MM.1S (cell line): ENCODE results near the gene CTSA.

Experiments used
- DNase-seq: peaks from one replicate; pipeline ENCODE4 v3.0.0-alpha.2; 2015
- H2AFZ ChIP-seq: fragments of 300-600 bp; sonication (generic); 2 replicates; pipeline ENCODE4 v1.6.0; 2016; ENCODE audit warnings: antibody characterized with exemption, low read length
- H3F3A ChIP-seq: fragments of 300-600 bp; sonication (generic); 2 replicates; pipeline ENCODE4 v1.6.1; 2016; ENCODE audit warnings: mild to moderate bottlenecking, antibody characterized with exemption, low read length, moderate library complexity, mixed read lengths; ENCODE audit not compliant: insufficient read depth
- H3K27ac ChIP-seq: fragments of 300-600 bp; sonication (generic); 2 replicates; pipeline ENCODE4 v1.5.1; 2016; ENCODE audit warnings: mild to moderate bottlenecking, low read length
- H3K27me3 ChIP-seq: fragments of 300-600 bp; sonication (generic); replicated peaks from 2 replicates; pipeline ENCODE4 v1.6.0; 2016; ENCODE audit warnings: low read length; ENCODE audit not compliant: insufficient read depth
- H3K36me3 ChIP-seq: fragments of 300-600 bp; sonication (generic); replicated peaks from 2 replicates; pipeline ENCODE4 v1.6.1; 2016; ENCODE audit warnings: mild to moderate bottlenecking, low read length, mixed read lengths; ENCODE audit not compliant: insufficient read depth
- H3K4me1 ChIP-seq: fragments of 300-600 bp; sonication (generic); 2 replicates; pipeline ENCODE4 v1.6.1; 2016; ENCODE audit warnings: low read length, mixed read lengths
- H3K4me2 ChIP-seq: fragments of 300-600 bp; sonication (generic); 2 replicates; pipeline ENCODE4 v1.6.0; 2016; ENCODE audit warnings: low read depth, low read length
- H3K4me3 ChIP-seq: fragments of 300-600 bp; sonication (generic); 2 replicates; pipeline ENCODE4 v1.5.1; 2016; ENCODE audit warnings: low read length, mixed read lengths
- H3K79me2 ChIP-seq: fragments of 300-600 bp; sonication (generic); 2 replicates; pipeline ENCODE4 v1.6.1; 2016; ENCODE audit warnings: mixed run types, low read length, mixed read lengths
- H3K9ac ChIP-seq: fragments of 300-600 bp; sonication (generic); 2 replicates; pipeline ENCODE4 v1.6.1; 2016; ENCODE audit warnings: low read length, mixed read lengths
- H3K9me2 ChIP-seq: fragments of 300-600 bp; sonication (generic); replicated peaks from 2 replicates; pipeline ENCODE4 v1.6.1; 2016; ENCODE audit warnings: mild to moderate bottlenecking, low read length, mixed read lengths; ENCODE audit not compliant: insufficient read depth
- H3K9me3 ChIP-seq: fragments of 300-600 bp; sonication (generic); replicated peaks from 2 replicates; pipeline ENCODE4 v1.6.1; 2016; ENCODE audit warnings: mild to moderate bottlenecking, low read length, mixed read lengths; ENCODE audit not compliant: insufficient read depth
- H4K20me1 ChIP-seq: fragments of 300-600 bp; sonication (generic); 2 replicates; pipeline ENCODE4 v1.6.1; 2016; ENCODE audit warnings: mild to moderate bottlenecking, low read length, moderate library complexity, mixed read lengths; ENCODE audit not compliant: insufficient read depth
- EZH2 ChIP-seq: fragments of 300-600 bp; sonication (generic); optimal IDR thresholded peaks from 2 replicates; pipeline ENCODE3; 2017; ENCODE audit warnings: low read depth, mild to moderate bottlenecking, antibody characterized with exemption, low read length, mixed read lengths
- EZH2phosphoT487 ChIP-seq: fragments of 300-600 bp; sonication (generic); IDR thresholded peaks from 2 replicates; pipeline ENCODE4 v1.6.1; 2018; ENCODE audit warnings: antibody characterized with exemption, low read length
- TF ChIP-seq, protein P1 (sequence below): fragments of 300-600 bp; sonication (generic); IDR thresholded peaks from 2 replicates; pipeline ENCODE4 v1.5.1; 2016; ENCODE audit warnings: antibody characterized with exemption, low read length, mixed read lengths

The CTSA gene

DNA sequence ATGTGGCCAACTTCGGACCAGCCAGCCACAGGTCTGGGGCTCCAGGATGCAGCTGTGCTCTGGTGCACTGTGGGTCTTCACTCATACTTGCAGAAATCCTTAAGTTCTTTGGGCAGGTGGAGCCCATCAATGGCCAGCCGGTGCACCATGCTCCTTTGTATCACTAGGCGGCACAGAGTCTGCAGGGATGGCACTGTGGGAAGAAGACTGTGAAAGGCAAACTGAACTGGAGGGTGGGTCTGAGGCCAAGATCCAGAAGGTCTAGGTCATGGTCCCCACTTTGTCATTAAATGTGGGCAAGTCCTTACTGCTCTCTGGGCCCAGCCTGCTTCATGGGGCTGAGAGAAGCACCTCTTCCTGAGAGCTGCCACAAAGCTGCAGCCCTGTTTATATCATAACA is 2.5 kb upstream of the CTSA start:
- H3K4me3 ChIP-seq, result no peak overlapping the region
- no peaks in the 10 kb centered on the region for H3K9me2 ChIP-seq
- H3K36me3 ChIP-seq, result no peaks in the 10 kb centered on the region
- peaks cover 21% of the 10 kb centered on the region for H3F3A ChIP-seq
- no peak overlapping the region for H3K9ac ChIP-seq
- H4K20me1 ChIP-seq, result no peaks in the 10 kb centered on the region
- no peak overlapping the region for H3K4me2 ChIP-seq
- H3K79me2 ChIP-seq, result peaks cover 12% of the 10 kb centered on the region
- no peaks in the 10 kb centered on the region for H3K27me3 ChIP-seq
- no peak for DNase-seq
- H3K27ac ChIP-seq, result no peak overlapping the region
- no peaks in the 10 kb centered on the region for H3K9me3 ChIP-seq
- peaks cover 14% of the 10 kb centered on the region for H3K4me1 ChIP-seq
- H2AFZ ChIP-seq, result no peak overlapping the region
- TF ChIP-seq, protein P1, sequence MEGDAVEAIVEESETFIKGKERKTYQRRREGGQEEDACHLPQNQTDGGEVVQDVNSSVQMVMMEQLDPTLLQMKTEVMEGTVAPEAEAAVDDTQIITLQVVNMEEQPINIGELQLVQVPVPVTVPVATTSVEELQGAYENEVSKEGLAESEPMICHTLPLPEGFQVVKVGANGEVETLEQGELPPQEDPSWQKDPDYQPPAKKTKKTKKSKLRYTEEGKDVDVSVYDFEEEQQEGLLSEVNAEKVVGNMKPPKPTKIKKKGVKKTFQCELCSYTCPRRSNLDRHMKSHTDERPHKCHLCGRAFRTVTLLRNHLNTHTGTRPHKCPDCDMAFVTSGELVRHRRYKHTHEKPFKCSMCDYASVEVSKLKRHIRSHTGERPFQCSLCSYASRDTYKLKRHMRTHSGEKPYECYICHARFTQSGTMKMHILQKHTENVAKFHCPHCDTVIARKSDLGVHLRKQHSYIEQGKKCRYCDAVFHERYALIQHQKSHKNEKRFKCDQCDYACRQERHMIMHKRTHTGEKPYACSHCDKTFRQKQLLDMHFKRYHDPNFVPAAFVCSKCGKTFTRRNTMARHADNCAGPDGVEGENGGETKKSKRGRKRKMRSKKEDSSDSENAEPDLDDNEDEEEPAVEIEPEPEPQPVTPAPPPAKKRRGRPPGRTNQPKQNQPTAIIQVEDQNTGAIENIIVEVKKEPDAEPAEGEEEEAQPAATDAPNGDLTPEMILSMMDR, result no peak
- TF ChIP-seq EZH2phosphoT487 (no peak), EZH2 (no peak)

GRCh38 chr20:45890077-45890984 is 804 bp upstream of the CTSA start:
- no peaks in the 10 kb centered on the region for H3K36me3 ChIP-seq
- no peak for DNase-seq
- TF ChIP-seq EZH2 (no peak), EZH2phosphoT487 (no peak)
- TF ChIP-seq, protein P1, result 0 out of 2 replicates have a peak, but pooled peaks have one; percentile 5

GRCh38 chr20:45892049-45892825 is 1.1 kb downstream of the CTSA start:
- TF ChIP-seq EZH2phosphoT487 (no peak), EZH2 (no peak)
- TF ChIP-seq, protein P1, result no peak
- H2AFZ ChIP-seq, result peak overlapping the region; percentile 98; the same call in 1 of the 2 replicates
- H3K4me1 ChIP-seq, result peaks cover 14% of the 10 kb centered on the region
- H3F3A ChIP-seq, result peaks cover 21% of the 10 kb centered on the region
- peak overlapping the region; percentile 98 for H3K4me2 ChIP-seq
- H3K9me2 ChIP-seq, result no peaks in the 10 kb centered on the region
- H3K4me3 ChIP-seq, result peak overlapping the region; percentile 80
- peaks cover 18% of the 10 kb centered on the region for H3K79me2 ChIP-seq
- H3K27ac ChIP-seq, result peak overlapping the region; percentile 71; the same call in 1 of the 2 replicates
- no peak for DNase-seq
- no peaks in the 10 kb centered on the region for H3K27me3 ChIP-seq
- no peaks in the 10 kb centered on the region for H3K9me3 ChIP-seq
- H4K20me1 ChIP-seq, result no peaks in the 10 kb centered on the region
- H3K9ac ChIP-seq, result peak overlapping the region; percentile 72; the same call in 1 of the 2 replicates
- no peaks in the 10 kb centered on the region for H3K36me3 ChIP-seq

More at GRCh38 chr20:45890077-45890984, 804 bp upstream of the CTSA start:
- Histone ChIP-seq H3K79me2 (peaks cover 18% of the 10 kb centered on the region), H3K4me2 (peak overlapping the region; percentile 98), H3K9me2 (no peaks in the 10 kb centered on the region), H3K4me1 (peaks cover 14% of the 10 kb centered on the region), H3K9me3 (no peaks in the 10 kb centered on the region), H3K27me3 (no peaks in the 10 kb centered on the region), H3K9ac (peak overlapping the region; percentile 72), H2AFZ (peak overlapping the region; percentile 98), H4K20me1 (no peaks in the 10 kb centered on the region), H3K4me3 (peak overlapping the region; percentile 80), H3K27ac (no peak overlapping the region), H3F3A (peaks cover 21% of the 10 kb centered on the region)
